GM23338 (cell line): Measurements from ENCODE around the gene ZDHHC5. TPM values are rescaled to one million over a fixed set of nuclear protein-coding genes. Genes with fewer than 3 reads are reported as not detected.

Experiments used
- ATAC-seq: fragments of 200-7000 bp; cut with Tn5 transposase; 3 replicates; pipeline ENCODE4 v1.9.1; 2020
- DNase-seq: peaks from one replicate; pipeline ENCODE4 v3.0.0-alpha.2; 2015; ENCODE audit warnings: low spot score
- H2AFZ ChIP-seq: fragments of 200-600 bp; sonication (generic); 2 replicates; pipeline ENCODE4 v1.8.0; 2016; ENCODE audit warnings: antibody characterized with exemption, mild to moderate bottlenecking, moderate library complexity
- H3F3A ChIP-seq: fragments of 200-600 bp; sonication (generic); replicated peaks from 2 replicates; pipeline ENCODE4 v1.8.0; 2017; ENCODE audit warnings: antibody characterized with exemption, mixed run types, low read depth
- H3K27ac ChIP-seq: fragments of 200-600 bp; sonication (generic); 2 replicates; pipeline ENCODE4 v1.6.1; 2016; ENCODE audit warnings: low read depth
- H3K27me3 ChIP-seq: fragments of 200-600 bp; sonication (generic); 2 replicates; pipeline ENCODE4 v1.8.0; 2016; ENCODE audit warnings: mild to moderate bottlenecking, mixed run types, moderate library complexity; ENCODE audit not compliant: insufficient read depth
- H3K36me3 ChIP-seq: fragments of 200-600 bp; sonication (generic); 2 replicates; pipeline ENCODE4 v1.8.0; 2016; ENCODE audit warnings: mild to moderate bottlenecking; ENCODE audit not compliant: insufficient read depth
- H3K4me1 ChIP-seq: fragments of 200-600 bp; sonication (generic); 2 replicates; pipeline ENCODE4 v1.8.0; 2016; ENCODE audit warnings: mild to moderate bottlenecking, moderate library complexity; ENCODE audit not compliant: insufficient read depth
- H3K4me2 ChIP-seq: fragments of 200-600 bp; sonication (generic); 2 replicates; pipeline ENCODE4 v1.7.1; 2017; ENCODE audit warnings: mixed run types
- H3K4me3 ChIP-seq: fragments of 200-600 bp; sonication (generic); 2 replicates; pipeline ENCODE4 v1.6.1; 2016; ENCODE audit warnings: mixed run types
- H3K79me2 ChIP-seq: fragments of 200-600 bp; sonication (generic); replicated peaks from 2 replicates; pipeline ENCODE4 v1.8.0; 2017; ENCODE audit warnings: mild to moderate bottlenecking; ENCODE audit not compliant: insufficient read depth
- H3K9me2 ChIP-seq: fragments of 200-600 bp; sonication (generic); 2 replicates; pipeline ENCODE4 v1.8.0; 2017; ENCODE audit not compliant: insufficient read depth
- H4K20me1 ChIP-seq: fragments of 200-600 bp; sonication (generic); replicated peaks from 2 replicates; pipeline ENCODE4 v1.8.0; 2017; ENCODE audit warnings: mild to moderate bottlenecking; ENCODE audit not compliant: insufficient read depth
- H3K27ac Mint-ChIP-seq: 2 replicates; pipeline ENCODE4 v1.8.0; 2020; ENCODE audit warnings: inconsistent platforms, mild to moderate bottlenecking, moderate library complexity, mixed read lengths
- H3K27me3 Mint-ChIP-seq: 3 replicates; pipeline ENCODE4 v1.8.0; 2022; ENCODE audit warnings: low read depth, mild to moderate bottlenecking, moderate library complexity, mixed read lengths, inconsistent platforms; ENCODE audit not compliant: insufficient read depth, poor library complexity
- H3K36me3 Mint-ChIP-seq: 3 replicates; pipeline ENCODE4 v1.8.0; 2021; ENCODE audit warnings: low read depth, mild to moderate bottlenecking, inconsistent platforms, moderate library complexity, mixed read lengths
- H3K4me1 Mint-ChIP-seq: 3 replicates; pipeline ENCODE4 v1.8.0; 2020; ENCODE audit warnings: mild to moderate bottlenecking, inconsistent platforms, mixed read lengths
- H3K4me3 Mint-ChIP-seq: 3 replicates; pipeline ENCODE4 v1.8.0; 2021; ENCODE audit warnings: moderate library complexity, mild to moderate bottlenecking, inconsistent platforms, mixed read lengths
- H3K9me3 Mint-ChIP-seq: 3 replicates; pipeline ENCODE4 v1.8.0; 2020; ENCODE audit warnings: moderate library complexity, mild to moderate bottlenecking, inconsistent platforms, mixed read lengths
- CREB1 ChIP-seq: fragments of 250-450 bp; sonication (Bioruptor Pico); IDR thresholded peaks from 2 replicates; pipeline ENCODE4 v1.5.0; 2020; ENCODE audit warnings: low read depth, mild to moderate bottlenecking, moderate library complexity
- CTCF ChIP-seq, 2 experiments: fragments of 200-600 bp in 1 of 2; sonication (generic) in 1 of 2; conservative IDR thresholded peaks; 2 replicates each; pipeline versions ENCODE4 v1.5.1 to v1.6.1; 2016 to 2017; ENCODE audit warnings: antibody characterized with exemption in 2 of 2, low read depth in 2 of 2, mild to moderate bottlenecking in 2 of 2, moderate library complexity in 1 of 2
- EZH2 ChIP-seq: fragments of 200-600 bp; sonication (generic); IDR thresholded peaks from one replicate; pipeline ENCODE4 v1.8.0; 2017; ENCODE audit warnings: antibody characterized with exemption, mild to moderate bottlenecking, low read depth; ENCODE audit not compliant: unreplicated experiment
- NANOG ChIP-seq: IDR thresholded peaks from 2 replicates; pipeline ENCODE4 v1.6.1; 2016; ENCODE audit warnings: antibody characterized with exemption, borderline replicate concordance
- POLR2AphosphoS5 ChIP-seq: IDR thresholded peaks from 2 replicates; pipeline ENCODE4 v1.6.1; 2016; ENCODE audit warnings: antibody characterized with exemption, low read depth
- STAT1 ChIP-seq: IDR thresholded peaks from one replicate; pipeline ENCODE4 v1.6.1; 2016; ENCODE audit warnings: antibody characterized with exemption; ENCODE audit not compliant: unreplicated experiment
- ZNF114 ChIP-seq: fragments of 250-450 bp; sonication (Bioruptor Pico); IDR thresholded peaks from 2 replicates; pipeline ENCODE4 v1.5.0; 2020; ENCODE audit warnings: mild to moderate bottlenecking, moderate library complexity
- ZNF462 ChIP-seq: fragments of 250-450 bp; sonication (Bioruptor Pico); IDR thresholded peaks from 2 replicates; pipeline ENCODE4 v1.5.0; 2020; ENCODE audit warnings: mild to moderate bottlenecking, moderate library complexity
- polyA plus RNA-seq: library from polyadenylated mRNA; unstranded; fragments of >200 nt; fragmentation: Nextera tagmentation; extraction: Ambion mirVana; gene quantifications from 2 replicates; pipeline ENCODE4 v1.2.1, GENCODE V29; 2016
- total RNA-seq: library from RNA; depleted of rRNA; stranded (reverse); fragments of >200 nt; shearing (Covaris generic); gene quantifications from 2 replicates; pipeline ENCODE4 v1.2.3, GENCODE V29; 2014

Gene ZDHHC5
- total and polyA plus RNA-seq, 2 experiments from 2014 or later: 16.9 to 42.3 TPM

GRCh38 chr11:57681168-57681567 lies 13.3 kb downstream of the ZDHHC5 start:
- H4K20me1 ChIP-seq: peaks cover 24% of the 10 kb centered on the region
- peaks cover 4% of the 10 kb centered on the region for H3K36me3 ChIP-seq
- ATAC-seq: no peak

More at GRCh38 chr11:57681168-57681567, 13.3 kb downstream of the ZDHHC5 start:
- Mint-ChIP-seq H3K4me3 (no peak overlapping the region), H3K4me1 (peaks cover 8% of the 10 kb centered on the region; the same call in 2 of the 3 replicates), H3K9me3 (no peaks in the 10 kb centered on the region), H3K36me3 (peaks cover 60% of the 10 kb centered on the region), H3K27me3 (no peaks in the 10 kb centered on the region), H3K27ac (no peak overlapping the region)
- DNase-seq: no peak
- TF ChIP-seq ZNF462 (CRISPR knock-in tag) (no peak), CREB1 (no peak), POLR2AphosphoS5 (no peak), ZNF114 (no peak), CTCF (conservative IDR thresholded peaks at IDR 0.05; ENCODE audit: low read depth in 2 of 2) (no peak), STAT1 (no peak), EZH2 (no peak), NANOG (no peak)
- H2AFZ ChIP-seq: no peak overlapping the region
- H3F3A ChIP-seq: peaks cover 4% of the 10 kb centered on the region; the same call in 1 of the 2 replicates
- H3K27me3 ChIP-seq: no peaks in the 10 kb centered on the region
- H3K4me2 ChIP-seq: no peak overlapping the region
- no peaks in the 10 kb centered on the region for H3K9me2 ChIP-seq
- H3K79me2 ChIP-seq: peaks cover 64% of the 10 kb centered on the region
- H3K4me1 ChIP-seq: peaks cover 5% of the 10 kb centered on the region; the same call in 1 of the 2 replicates
- no peak overlapping the region for H3K27ac ChIP-seq
- no peak overlapping the region for H3K4me3 ChIP-seq
